Glutamatergic neuron (in vitro differentiated cells): ENCODE results near the gene RAB17. TPM values are rescaled to one million over a fixed set of nuclear protein-coding genes. Genes with fewer than 3 reads are reported as not detected.

Source experiments
- DNase-seq: peaks from one replicate; pipeline ENCODE4 v3.0.0; 2022
- H3K27ac Mint-ChIP-seq: one replicate; pipeline ENCODE4 v1.8.0; 2020; ENCODE audit warnings: mild to moderate bottlenecking, mixed read lengths, inconsistent platforms; ENCODE audit not compliant: unreplicated experiment
- H3K27me3 Mint-ChIP-seq: one replicate; pipeline ENCODE4 v1.8.0; 2020; ENCODE audit warnings: mild to moderate bottlenecking, moderate library complexity, mixed read lengths, inconsistent platforms; ENCODE audit not compliant: unreplicated experiment
- H3K36me3 Mint-ChIP-seq: one replicate; pipeline ENCODE4 v1.8.0; 2020; ENCODE audit warnings: mild to moderate bottlenecking, mixed read lengths, inconsistent platforms; ENCODE audit not compliant: unreplicated experiment
- H3K4me1 Mint-ChIP-seq: one replicate; pipeline ENCODE4 v1.8.0; 2020; ENCODE audit warnings: mild to moderate bottlenecking, low read depth, mixed read lengths, inconsistent platforms; ENCODE audit not compliant: unreplicated experiment
- H3K4me3 Mint-ChIP-seq: one replicate; pipeline ENCODE4 v1.8.0; 2020; ENCODE audit warnings: mild to moderate bottlenecking, mixed read lengths, inconsistent platforms; ENCODE audit not compliant: unreplicated experiment
- H3K9me3 Mint-ChIP-seq: one replicate; pipeline ENCODE4 v1.8.0; 2020; ENCODE audit warnings: mild to moderate bottlenecking, moderate library complexity, mixed read lengths, inconsistent platforms; ENCODE audit not compliant: unreplicated experiment
- total RNA-seq: library from RNA; stranded (reverse); fragmentation: NEBNext Ultra II Directional; extraction: Animal tissue kit (Norgen Biotek cat#: 25700); gene quantifications from one replicate; pipeline ENCODE4 v1.2.1, GENCODE V29; 2021; ENCODE audit not compliant: unreplicated experiment
- TF ChIP-seq, protein P1 (sequence below): fragments of 200-600 bp; sonication (generic); IDR thresholded peaks from one replicate; pipeline ENCODE4 v1.5.0; 2021; ENCODE audit not compliant: partially characterized antibody, unreplicated experiment

RAB17 gene
- total RNA-seq, 1 donor from 2014 or later: not detected

DNA sequence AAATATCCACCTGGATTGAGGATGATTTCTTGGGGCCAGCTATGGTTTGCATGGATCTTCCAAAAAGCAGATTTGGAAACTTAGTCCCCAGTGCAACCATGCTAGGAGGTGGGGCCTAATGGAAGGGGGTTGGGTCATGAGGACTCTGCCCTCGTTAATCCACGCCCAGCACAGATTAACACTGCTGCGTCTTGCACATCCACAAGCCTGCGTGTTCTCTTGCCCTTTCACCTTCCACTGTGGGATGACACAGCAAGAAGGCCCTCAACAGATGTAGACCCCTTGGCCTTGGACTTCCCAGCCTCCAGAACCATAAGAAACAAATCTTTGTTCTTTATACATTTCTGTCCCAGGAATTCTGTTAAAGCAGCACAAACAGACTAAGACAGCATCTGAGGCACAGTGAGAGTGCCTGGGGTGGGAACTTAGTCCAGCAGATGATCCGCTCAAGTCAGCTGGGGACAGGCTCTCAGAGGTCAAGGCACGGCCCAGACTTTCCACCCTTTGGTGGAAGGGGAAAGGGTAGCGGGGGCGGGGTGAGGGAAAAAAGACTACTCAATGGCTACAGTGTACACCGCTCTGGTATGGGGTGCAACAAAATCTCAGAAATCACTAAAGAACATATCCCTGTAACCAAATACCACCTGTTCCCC is 2.4 kb downstream of the RAB17 start:
- no peak overlapping the region for H3K27ac Mint-ChIP-seq
- H3K9me3 Mint-ChIP-seq: peaks cover 3% of the 10 kb centered on the region
- H3K27me3 Mint-ChIP-seq: peaks cover 2% of the 10 kb centered on the region
- H3K4me3 Mint-ChIP-seq: no peak overlapping the region
- DNase-seq: no peak
- no peaks in the 10 kb centered on the region for H3K36me3 Mint-ChIP-seq
- no peaks in the 10 kb centered on the region for H3K4me1 Mint-ChIP-seq
- TF ChIP-seq, protein P1, sequence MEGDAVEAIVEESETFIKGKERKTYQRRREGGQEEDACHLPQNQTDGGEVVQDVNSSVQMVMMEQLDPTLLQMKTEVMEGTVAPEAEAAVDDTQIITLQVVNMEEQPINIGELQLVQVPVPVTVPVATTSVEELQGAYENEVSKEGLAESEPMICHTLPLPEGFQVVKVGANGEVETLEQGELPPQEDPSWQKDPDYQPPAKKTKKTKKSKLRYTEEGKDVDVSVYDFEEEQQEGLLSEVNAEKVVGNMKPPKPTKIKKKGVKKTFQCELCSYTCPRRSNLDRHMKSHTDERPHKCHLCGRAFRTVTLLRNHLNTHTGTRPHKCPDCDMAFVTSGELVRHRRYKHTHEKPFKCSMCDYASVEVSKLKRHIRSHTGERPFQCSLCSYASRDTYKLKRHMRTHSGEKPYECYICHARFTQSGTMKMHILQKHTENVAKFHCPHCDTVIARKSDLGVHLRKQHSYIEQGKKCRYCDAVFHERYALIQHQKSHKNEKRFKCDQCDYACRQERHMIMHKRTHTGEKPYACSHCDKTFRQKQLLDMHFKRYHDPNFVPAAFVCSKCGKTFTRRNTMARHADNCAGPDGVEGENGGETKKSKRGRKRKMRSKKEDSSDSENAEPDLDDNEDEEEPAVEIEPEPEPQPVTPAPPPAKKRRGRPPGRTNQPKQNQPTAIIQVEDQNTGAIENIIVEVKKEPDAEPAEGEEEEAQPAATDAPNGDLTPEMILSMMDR: no peak

DNA sequence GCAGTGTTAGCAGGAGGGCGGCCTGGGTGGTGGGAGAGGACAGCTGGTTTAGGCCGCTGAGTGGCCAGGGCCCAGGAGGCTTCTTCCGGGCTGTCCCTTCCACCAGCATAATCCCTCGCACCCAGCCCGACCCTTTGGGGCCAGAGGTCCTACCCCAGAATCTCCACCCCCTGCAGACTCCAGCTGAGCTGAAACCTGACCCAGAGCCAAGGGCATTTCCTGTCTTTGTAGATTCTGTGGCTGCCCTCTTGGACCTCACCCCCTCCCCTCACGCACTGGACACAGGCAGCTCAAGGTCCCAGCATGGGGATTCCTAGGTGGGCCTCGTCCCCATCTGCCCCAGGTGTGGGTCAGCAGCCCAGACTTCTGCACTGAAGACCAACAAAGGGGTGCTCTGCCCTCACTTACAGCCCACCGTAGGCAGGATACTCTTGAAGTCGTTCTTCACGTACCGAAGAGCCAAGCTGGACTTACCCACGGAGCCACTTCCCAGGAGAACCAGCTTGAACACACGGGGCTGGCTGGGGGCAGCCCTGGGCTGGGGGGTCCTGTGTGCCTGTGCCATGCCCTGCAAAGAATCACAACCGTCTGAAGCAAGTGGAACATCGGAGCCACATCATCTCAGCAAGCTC is 4.8 kb downstream of the RAB17 start:
- Mint-ChIP-seq H3K36me3 (no peaks in the 10 kb centered on the region), H3K9me3 (peaks cover 3% of the 10 kb centered on the region), H3K27ac (no peak overlapping the region), H3K4me1 (peaks cover 5% of the 10 kb centered on the region), H3K27me3 (peaks cover 3% of the 10 kb centered on the region), H3K4me3 (no peak overlapping the region)
- DNase-seq: no peak
- TF ChIP-seq, protein P1: no peak

DNA sequence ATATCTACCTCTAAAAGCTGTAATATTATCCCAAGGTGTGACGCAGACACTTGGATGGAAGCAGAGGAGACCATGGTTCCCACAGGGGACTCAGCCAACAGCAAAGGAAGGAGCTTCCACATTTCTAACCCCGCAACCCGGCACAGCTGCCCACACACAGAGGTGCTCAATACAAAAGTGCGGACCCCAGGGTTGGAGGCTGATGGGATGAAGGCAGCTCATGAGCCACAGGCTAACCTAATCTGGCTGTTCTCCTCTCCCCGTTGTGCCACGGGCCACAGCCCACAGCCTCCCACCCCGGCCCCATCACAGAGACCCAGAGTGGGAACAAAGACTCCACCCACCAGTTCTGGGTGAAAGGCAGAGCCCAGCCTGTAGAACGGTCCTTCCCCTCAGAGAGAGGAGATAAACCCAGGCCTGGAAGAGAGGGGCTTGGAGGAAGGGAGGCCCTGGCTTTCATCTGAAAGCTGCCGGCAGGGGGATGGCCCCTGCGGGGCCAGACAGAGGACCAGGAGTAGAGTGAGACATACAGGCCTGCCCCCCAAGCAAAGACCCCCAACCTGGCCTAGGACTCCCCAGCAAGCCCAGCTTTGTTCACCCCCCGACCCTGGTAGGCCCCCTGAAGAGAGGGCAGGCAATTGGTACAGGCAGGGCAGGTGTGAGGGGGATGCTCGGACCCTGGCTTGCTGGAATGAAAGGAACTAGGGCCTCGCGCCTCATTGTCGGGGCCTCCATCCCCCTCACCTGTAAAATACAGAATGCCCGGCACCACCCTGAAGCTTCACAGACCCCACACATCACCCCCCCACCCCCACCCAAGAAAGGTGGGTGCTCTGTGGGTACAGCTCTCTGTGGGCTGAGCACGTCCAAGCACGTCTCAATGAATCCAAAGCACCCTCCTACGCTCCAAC is 6.9 kb downstream of the RAB17 start:
- H3K9me3 Mint-ChIP-seq: peaks cover 3% of the 10 kb centered on the region
- no peaks in the 10 kb centered on the region for H3K36me3 Mint-ChIP-seq
- peaks cover 5% of the 10 kb centered on the region for H3K4me1 Mint-ChIP-seq

DNA sequence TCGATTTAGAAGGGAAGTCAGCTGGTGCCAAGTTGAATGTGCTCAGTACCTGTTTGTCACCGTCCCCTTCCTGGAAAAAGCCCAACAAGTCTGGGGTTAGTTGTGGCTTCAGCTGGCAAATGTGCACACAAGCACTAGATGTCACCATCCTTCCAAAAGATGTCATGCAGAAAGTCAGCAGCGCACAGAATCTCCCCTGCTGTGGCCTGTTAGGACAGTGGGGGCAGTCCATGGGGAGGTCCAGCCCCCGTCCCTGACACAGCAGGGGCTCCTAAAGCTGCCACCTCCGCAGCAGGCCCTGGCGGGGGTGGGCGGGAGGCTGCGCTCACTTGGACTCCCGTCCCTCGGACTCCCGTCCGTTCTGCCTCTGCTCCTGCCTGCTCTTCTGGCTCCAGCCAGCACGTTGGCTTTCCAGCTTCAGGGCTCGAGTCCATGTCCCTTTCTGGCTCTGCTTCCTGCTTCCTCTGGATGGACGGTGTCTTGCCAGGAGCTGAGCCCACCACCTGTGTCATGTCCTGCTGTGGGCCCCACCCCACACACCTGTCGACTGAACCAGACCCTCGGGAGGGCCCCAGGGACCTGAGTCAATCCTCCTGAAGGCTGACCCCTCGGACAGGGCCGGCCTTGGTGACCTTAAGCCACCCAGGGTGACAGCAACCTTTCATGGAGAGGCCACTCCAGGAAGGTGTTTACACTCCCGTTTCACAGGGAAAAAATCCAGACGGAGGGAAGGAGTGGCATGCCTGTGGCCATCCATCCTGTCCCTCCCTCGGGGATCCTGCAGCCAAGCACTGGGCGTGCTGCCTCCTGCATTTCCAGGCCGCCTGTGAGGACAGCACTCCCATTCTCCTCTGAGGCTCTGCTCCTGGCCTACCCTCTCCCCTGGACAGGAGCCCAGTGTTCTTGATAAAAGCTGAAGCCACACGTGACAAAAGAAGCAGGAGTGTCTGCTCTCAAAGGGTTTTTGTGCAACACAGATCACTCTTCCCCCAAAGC is 8.5 kb downstream of the RAB17 start:
- H3K27ac Mint-ChIP-seq: no peak overlapping the region
- DNase-seq: peak; percentile 55
- TF ChIP-seq, protein P1: no peak
- no peaks in the 10 kb centered on the region for H3K36me3 Mint-ChIP-seq
- peaks cover 5% of the 10 kb centered on the region for H3K4me1 Mint-ChIP-seq
- H3K27me3 Mint-ChIP-seq: peaks cover 11% of the 10 kb centered on the region
- H3K9me3 Mint-ChIP-seq: peaks cover 3% of the 10 kb centered on the region
- H3K4me3 Mint-ChIP-seq: no peak overlapping the region

More for the DNA sequence above, 6.9 kb downstream of the RAB17 start:
- Mint-ChIP-seq H3K27ac (no peak overlapping the region), H3K4me3 (no peak overlapping the region), H3K27me3 (peaks cover 6% of the 10 kb centered on the region)
- TF ChIP-seq, protein P1: no peak
- no peak for DNase-seq
